Measurements from ENCODE around the gene MBD2. TPM values are rescaled to one million over a fixed set of nuclear protein-coding genes. Genes with fewer than 3 reads are reported as not detected.
A peak's percentile ranks its signal among the peaks of the same experiment; 100 is the strongest.
"Not testable (repeated sequence)": the region's sequence is repeated elsewhere in the genome, so short reads cannot be mapped to it uniquely, and the experiment has no call there.

Gene MBD2
- total and polyA plus RNA-seq, 2 donors, result 61.4 to 68.5 TPM

DNA sequence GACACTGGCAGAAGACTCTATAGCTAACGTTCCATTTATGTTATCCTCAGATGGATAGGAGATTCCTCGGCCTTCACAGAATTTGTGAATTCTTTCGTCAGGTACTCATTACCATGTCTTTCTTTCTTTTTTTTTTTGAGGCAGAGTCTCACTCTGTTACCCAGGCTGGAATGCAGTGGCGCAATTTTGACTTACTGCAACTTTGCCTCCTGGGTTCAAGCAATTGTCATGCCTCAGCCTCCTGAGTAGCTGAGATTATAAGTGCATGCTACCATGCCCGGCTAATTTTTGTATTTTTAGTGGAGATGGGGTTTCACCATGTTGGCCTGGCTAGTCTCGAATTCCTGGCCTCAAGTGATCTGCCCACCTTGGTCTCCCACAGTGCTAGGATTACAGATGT lies 33.3 kb upstream of the MBD2 start:
- not testable (repeated sequence) for DNase-seq (ENCODE audit: low read depth in 6 of 9, low spot score in 9 of 9); H3K9me3 ChIP-seq (ENCODE audit: control insufficient read depth in 2 of 2, insufficient read depth in 1 of 2, low read length in 1 of 2); H3K36me3 ChIP-seq (ENCODE audit: control insufficient read depth in 2 of 2, insufficient read depth in 2 of 2, low read length in 1 of 2); H3K4me3 ChIP-seq (ENCODE audit: low read length in 2 of 2); H3K4me1 ChIP-seq (ENCODE audit: control insufficient read depth in 2 of 2, insufficient read depth in 2 of 2, low read length in 2 of 2); H3K27ac ChIP-seq (ENCODE audit: low read depth in 1 of 2, low read length in 1 of 2); H3K27me3 ChIP-seq (ENCODE audit: control insufficient read depth in 2 of 2, insufficient read depth in 1 of 2, low read length in 1 of 2)
- WGBS, result 86% methylated on average over 6 of the region's 6 CpGs

DNA sequence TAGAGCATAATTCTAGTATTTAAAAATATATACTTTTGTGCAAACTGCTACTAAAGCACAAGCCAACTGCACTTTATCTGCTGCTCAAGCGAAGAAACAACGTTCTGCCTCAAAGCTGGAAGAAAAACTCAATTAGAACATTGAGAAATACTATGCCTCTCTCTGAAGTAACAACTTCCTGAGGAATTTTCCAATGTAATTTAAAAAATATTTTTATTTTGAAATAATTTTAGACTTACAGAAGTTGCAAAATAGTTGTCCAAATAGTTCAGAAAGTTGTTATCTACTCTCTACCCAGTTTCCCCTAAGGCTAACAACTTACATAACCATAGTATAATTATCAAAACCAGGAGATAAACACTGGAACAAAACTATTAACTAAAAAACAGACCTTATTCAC lies 32.5 kb upstream of the MBD2 start:
- Histone ChIP-seq H3K27me3 (ENCODE audit: control insufficient read depth in 2 of 2, insufficient read depth in 1 of 2, low read length in 1 of 2) (no peaks in the 10 kb centered on the region), H3K9me3 (ENCODE audit: control insufficient read depth in 2 of 2, insufficient read depth in 1 of 2, low read length in 1 of 2) (no peaks in the 10 kb centered on the region), H3K4me1 (ENCODE audit: control insufficient read depth in 2 of 2, insufficient read depth in 2 of 2, low read length in 2 of 2) (peaks cover 0 to 3% of the 10 kb centered on the region in 2 donors), H3K4me3 (ENCODE audit: low read length in 2 of 2) (no peak overlapping the region), H3K27ac (ENCODE audit: low read depth in 1 of 2, low read length in 1 of 2) (no peak overlapping the region), H3K36me3 (ENCODE audit: control insufficient read depth in 2 of 2, insufficient read depth in 2 of 2, low read length in 1 of 2) (no peaks in the 10 kb centered on the region)
- 91% methylated on average over 2 of the region's 2 CpGs for WGBS
- no peak for DNase-seq (ENCODE audit: low read depth in 6 of 9, low spot score in 9 of 9)

DNA sequence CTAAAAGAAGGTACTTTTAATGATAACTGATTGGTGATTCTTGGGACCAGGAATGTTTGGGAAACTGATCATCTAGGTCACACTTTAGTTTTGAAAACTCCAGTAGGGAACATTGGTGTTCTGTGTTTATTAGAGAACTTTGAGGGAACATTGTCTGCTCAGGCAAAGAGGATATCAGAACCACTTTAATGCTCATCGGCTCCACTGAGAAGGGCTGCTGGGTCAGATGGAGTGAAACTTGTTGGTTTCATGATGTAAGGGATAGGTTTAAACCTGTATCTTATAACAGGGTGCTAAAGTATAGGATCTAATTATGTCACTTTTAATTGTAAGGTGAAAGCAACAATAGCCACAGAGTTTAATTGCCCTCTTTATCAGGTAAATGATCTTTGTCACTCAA lies 30.7 kb upstream of the MBD2 start:
- 39% methylated on average over 1 of the region's 1 CpG for WGBS
- no peak for DNase-seq (ENCODE audit: low read depth in 6 of 9, low spot score in 9 of 9)
- Histone ChIP-seq H3K4me3 (ENCODE audit: low read length in 2 of 2) (no peak overlapping the region), H3K4me1 (ENCODE audit: control insufficient read depth in 2 of 2, insufficient read depth in 2 of 2, low read length in 2 of 2) (no peaks in the 10 kb centered on the region), H3K27me3 (ENCODE audit: control insufficient read depth in 2 of 2, insufficient read depth in 1 of 2, low read length in 1 of 2) (no peaks in the 10 kb centered on the region), H3K27ac (ENCODE audit: low read depth in 1 of 2, low read length in 1 of 2) (no peak overlapping the region), H3K9me3 (ENCODE audit: control insufficient read depth in 2 of 2, insufficient read depth in 1 of 2, low read length in 1 of 2) (no peaks in the 10 kb centered on the region), H3K36me3 (ENCODE audit: control insufficient read depth in 2 of 2, insufficient read depth in 2 of 2, low read length in 1 of 2) (no peaks in the 10 kb centered on the region)

DNA sequence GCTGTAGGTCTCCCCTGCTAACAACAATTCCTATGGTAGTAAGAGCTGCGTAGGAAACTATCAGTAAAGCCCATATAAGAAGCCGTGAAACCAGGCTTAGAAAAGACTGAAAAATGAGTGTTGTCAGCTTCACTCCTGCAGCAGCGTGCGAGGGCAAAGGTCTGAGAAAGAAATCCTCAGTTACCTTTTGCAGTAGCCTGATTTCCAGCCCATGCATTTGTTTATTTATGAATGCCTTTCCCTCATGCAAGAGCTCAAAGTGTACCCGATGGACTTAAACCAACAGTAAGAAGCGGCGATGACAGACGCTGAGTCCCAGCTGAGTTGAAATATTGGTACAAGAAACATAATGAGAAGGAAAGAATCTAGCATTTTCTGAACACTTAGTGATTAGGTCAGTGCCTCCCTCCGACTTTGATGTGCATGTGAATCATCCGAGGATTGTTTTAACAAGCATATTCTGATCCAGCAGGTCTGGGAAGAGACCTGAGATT lies 29.8 kb upstream of the MBD2 start:
- Histone ChIP-seq H3K27ac (ENCODE audit: low read depth in 1 of 2, low read length in 1 of 2) (no peak overlapping the region), H3K36me3 (ENCODE audit: control insufficient read depth in 2 of 2, insufficient read depth in 2 of 2, low read length in 1 of 2) (no peaks in the 10 kb centered on the region), H3K9me3 (ENCODE audit: control insufficient read depth in 2 of 2, insufficient read depth in 1 of 2, low read length in 1 of 2) (no peaks in the 10 kb centered on the region), H3K27me3 (ENCODE audit: control insufficient read depth in 2 of 2, insufficient read depth in 1 of 2, low read length in 1 of 2) (no peaks in the 10 kb centered on the region), H3K4me1 (ENCODE audit: control insufficient read depth in 2 of 2, insufficient read depth in 2 of 2, low read length in 2 of 2) (no peaks in the 10 kb centered on the region), H3K4me3 (ENCODE audit: low read length in 2 of 2) (no peak overlapping the region)
- DNase-seq (ENCODE audit: low read depth in 6 of 9, low spot score in 9 of 9), result no peak
- WGBS, result 90% methylated on average over 10 of the region's 10 CpGs

DNA sequence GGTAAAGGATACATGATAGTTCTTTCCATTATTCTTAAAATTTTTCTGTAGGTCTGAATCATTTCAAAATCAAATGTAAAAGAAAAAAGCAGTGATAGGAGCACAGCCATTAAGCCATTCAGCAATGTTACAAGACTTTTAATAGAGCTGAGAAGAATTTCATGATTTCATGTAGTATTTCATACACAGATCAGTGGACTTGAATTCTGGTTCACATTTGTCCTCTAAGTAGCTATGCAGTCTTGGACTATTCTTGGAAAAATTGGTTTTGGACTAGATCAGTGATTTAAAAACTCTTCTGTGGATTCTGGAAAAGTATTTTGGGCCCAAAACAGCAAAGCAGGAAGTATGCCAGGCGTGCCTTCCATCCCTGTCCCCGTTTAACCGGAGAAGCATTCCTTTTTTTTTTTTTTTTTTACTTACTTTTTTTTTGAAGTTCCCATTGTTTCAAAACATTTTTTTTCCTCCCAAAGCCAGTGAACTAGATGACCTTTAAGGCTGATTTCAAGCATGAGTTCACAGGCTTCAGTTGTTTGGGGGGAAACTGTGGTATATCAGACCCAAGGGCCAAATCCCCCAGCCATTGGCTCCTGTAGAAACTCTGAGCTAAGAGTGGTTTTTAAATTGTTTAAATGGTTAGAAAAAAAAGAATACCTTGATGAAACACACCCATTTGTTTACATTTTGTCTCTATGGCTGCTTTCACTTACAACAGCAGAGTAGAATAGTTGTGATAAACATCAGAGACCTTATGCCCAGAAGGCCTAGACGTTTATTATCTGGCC lies 27.3 kb upstream of the MBD2 start:
- WGBS, result 69% methylated on average over 4 of the region's 4 CpGs
- H3K4me3 ChIP-seq (ENCODE audit: low read length in 2 of 2), result no peak overlapping the region
- H3K27me3 ChIP-seq (ENCODE audit: control insufficient read depth in 2 of 2, insufficient read depth in 1 of 2, low read length in 1 of 2), result no peaks in the 10 kb centered on the region
- no peaks in the 10 kb centered on the region for H3K36me3 ChIP-seq (ENCODE audit: control insufficient read depth in 2 of 2, insufficient read depth in 2 of 2, low read length in 1 of 2)
- no peak for DNase-seq (ENCODE audit: low read depth in 6 of 9, low spot score in 9 of 9)
- H3K9me3 ChIP-seq (ENCODE audit: control insufficient read depth in 2 of 2, insufficient read depth in 1 of 2, low read length in 1 of 2), result no peaks in the 10 kb centered on the region
- peaks cover 4 to 13% of the 10 kb centered on the region in 2 donors for H3K4me1 ChIP-seq (ENCODE audit: control insufficient read depth in 2 of 2, insufficient read depth in 2 of 2, low read length in 2 of 2)
- no peak overlapping the region for H3K27ac ChIP-seq (ENCODE audit: low read depth in 1 of 2, low read length in 1 of 2)

DNA sequence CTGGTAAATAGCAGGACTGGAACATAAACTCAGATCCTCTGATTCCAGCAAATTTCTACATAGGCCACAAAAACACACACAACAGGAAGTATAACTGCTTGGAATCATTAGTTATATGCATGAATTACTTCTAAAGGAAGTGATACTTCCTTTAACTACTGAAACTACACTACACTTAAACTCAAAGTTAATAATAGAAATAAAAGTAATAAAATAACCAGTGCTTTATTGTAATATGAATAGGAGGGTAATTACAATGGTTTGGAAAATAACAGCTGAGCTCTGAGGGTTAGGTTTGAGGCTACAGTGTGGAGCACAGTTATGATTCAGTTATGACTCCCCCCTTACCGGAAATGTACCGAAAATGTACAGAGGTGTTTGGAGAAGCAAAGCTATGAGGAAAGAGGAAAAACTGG lies 26.4 kb upstream of the MBD2 start:
- no peak overlapping the region for H3K4me3 ChIP-seq (ENCODE audit: low read length in 2 of 2)
- no peaks in the 10 kb centered on the region for H3K9me3 ChIP-seq (ENCODE audit: control insufficient read depth in 2 of 2, insufficient read depth in 1 of 2, low read length in 1 of 2)
- H3K27ac ChIP-seq (ENCODE audit: low read depth in 1 of 2, low read length in 1 of 2), result no peak overlapping the region
- 61% methylated on average over 2 of the region's 2 CpGs for WGBS
- no peaks in the 10 kb centered on the region for H3K27me3 ChIP-seq (ENCODE audit: control insufficient read depth in 2 of 2, insufficient read depth in 1 of 2, low read length in 1 of 2)
- DNase-seq (ENCODE audit: low read depth in 6 of 9, low spot score in 9 of 9), result no peak
- no peaks in the 10 kb centered on the region for H3K36me3 ChIP-seq (ENCODE audit: control insufficient read depth in 2 of 2, insufficient read depth in 2 of 2, low read length in 1 of 2)
- peaks cover 7 to 18% of the 10 kb centered on the region in 2 donors for H3K4me1 ChIP-seq (ENCODE audit: control insufficient read depth in 2 of 2, insufficient read depth in 2 of 2, low read length in 2 of 2)

DNA sequence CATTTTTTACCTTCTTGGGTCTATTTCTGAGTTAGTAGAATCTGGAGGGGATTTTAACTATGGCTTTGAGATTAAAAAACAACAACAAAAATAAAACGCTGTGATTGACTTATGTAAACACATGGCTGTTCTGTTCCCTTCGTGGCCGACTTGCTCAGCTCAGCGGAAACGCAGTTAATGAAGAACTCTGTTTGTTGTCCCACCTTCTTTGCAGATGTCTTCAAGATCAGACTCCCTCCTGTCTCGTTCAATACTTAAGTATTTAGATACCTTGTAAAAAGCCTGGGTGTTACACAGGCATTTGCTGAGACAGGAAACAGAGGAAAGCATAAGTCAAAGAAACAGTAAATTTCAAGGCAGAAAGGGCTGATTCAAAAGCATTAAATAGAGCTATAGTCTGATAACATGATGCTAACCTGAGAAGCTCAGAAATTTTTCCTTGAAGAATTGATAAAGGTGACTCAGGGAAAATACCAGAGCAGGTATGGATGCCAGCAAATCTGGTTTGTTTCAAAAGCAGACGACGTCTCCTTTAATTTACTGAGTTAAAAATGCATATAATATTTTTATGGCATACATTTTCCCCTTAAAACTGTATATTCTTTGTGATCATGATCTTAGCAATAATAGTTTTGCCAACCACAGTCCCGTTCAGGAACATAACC lies 23.2 kb upstream of the MBD2 start:
- no peak overlapping the region for H3K4me3 ChIP-seq (ENCODE audit: low read length in 2 of 2)
- H3K36me3 ChIP-seq (ENCODE audit: control insufficient read depth in 2 of 2, insufficient read depth in 2 of 2, low read length in 1 of 2), result no peaks in the 10 kb centered on the region
- DNase-seq (ENCODE audit: low read depth in 6 of 9, low spot score in 9 of 9), result peak in 2 of 9 donors; percentile 29 to 56
- peaks cover 7 to 18% of the 10 kb centered on the region in 2 donors for H3K4me1 ChIP-seq (ENCODE audit: control insufficient read depth in 2 of 2, insufficient read depth in 2 of 2, low read length in 2 of 2)
- peak overlapping the region; percentile 87 to 91 for H3K27ac ChIP-seq (ENCODE audit: low read depth in 1 of 2, low read length in 1 of 2)
- H3K27me3 ChIP-seq (ENCODE audit: control insufficient read depth in 2 of 2, insufficient read depth in 1 of 2, low read length in 1 of 2), result no peaks in the 10 kb centered on the region
- 77% methylated on average over 9 of the region's 9 CpGs for WGBS
- H3K9me3 ChIP-seq (ENCODE audit: control insufficient read depth in 2 of 2, insufficient read depth in 1 of 2, low read length in 1 of 2), result no peaks in the 10 kb centered on the region

DNA sequence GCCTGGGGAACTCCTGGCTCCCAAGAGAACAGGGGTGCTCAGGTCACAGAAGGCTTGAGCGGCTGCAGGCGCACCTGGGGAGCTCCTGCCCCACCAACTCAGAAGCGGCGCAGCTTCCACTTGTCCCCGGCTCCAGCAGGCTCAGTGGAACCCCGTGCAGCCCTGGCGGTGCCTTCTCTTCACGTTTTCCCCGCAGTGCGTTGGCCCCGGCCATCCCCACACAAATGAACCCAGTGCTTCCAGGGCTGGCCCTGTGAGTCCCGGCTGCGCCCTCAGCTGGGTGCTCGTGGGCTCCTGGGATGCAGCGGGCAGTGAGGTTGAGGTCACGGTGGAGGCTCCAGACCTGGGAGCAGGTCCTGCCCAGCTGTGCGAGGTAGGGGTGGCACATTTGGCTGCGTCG lies 17.9 kb upstream of the MBD2 start:
- WGBS, result 97% methylated on average over 19 of the region's 19 CpGs

DNA sequence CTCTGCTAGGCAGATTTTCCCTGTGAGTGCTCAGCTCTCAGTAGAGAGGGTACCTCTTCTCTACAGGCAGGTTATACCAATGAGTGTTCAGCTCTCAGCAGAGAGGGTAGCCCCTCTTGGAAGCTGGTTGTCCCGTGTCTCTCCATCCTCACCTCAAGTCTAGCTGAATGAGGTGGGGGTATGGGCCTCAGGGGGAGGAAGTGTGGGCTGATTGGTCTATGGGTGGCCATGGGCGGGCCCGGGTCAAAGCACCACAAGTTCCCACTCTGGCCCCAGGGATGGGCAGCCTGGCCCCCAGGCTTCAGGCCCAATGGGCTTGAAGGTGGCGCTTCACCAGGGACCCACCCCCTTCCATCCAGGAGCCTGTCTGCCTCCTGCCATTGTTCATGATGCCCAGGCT lies 17.0 kb upstream of the MBD2 start:
- Histone ChIP-seq H3K36me3 (ENCODE audit: control insufficient read depth in 2 of 2, insufficient read depth in 2 of 2, low read length in 1 of 2) (no peaks in the 10 kb centered on the region), H3K4me3 (ENCODE audit: low read length in 2 of 2) (no peak overlapping the region), H3K27ac (ENCODE audit: low read depth in 1 of 2, low read length in 1 of 2) (no peak overlapping the region), H3K27me3 (ENCODE audit: control insufficient read depth in 2 of 2, insufficient read depth in 1 of 2, low read length in 1 of 2) (no peaks in the 10 kb centered on the region), H3K9me3 (ENCODE audit: control insufficient read depth in 2 of 2, insufficient read depth in 1 of 2, low read length in 1 of 2) (peaks cover 0 to 4% of the 10 kb centered on the region in 2 donors), H3K4me1 (ENCODE audit: control insufficient read depth in 2 of 2, insufficient read depth in 2 of 2, low read length in 2 of 2) (peaks cover 0 to 4% of the 10 kb centered on the region in 2 donors)
- 74% methylated on average over 4 of the region's 4 CpGs for WGBS
- DNase-seq (ENCODE audit: low read depth in 6 of 9, low spot score in 9 of 9), result no peak

More for the DNA sequence above, 17.9 kb upstream of the MBD2 start:
- H3K36me3 ChIP-seq (ENCODE audit: control insufficient read depth in 2 of 2, insufficient read depth in 2 of 2, low read length in 1 of 2), result no peaks in the 10 kb centered on the region
- DNase-seq (ENCODE audit: low read depth in 6 of 9, low spot score in 9 of 9), result no peak
- no peak overlapping the region for H3K27ac ChIP-seq (ENCODE audit: low read depth in 1 of 2, low read length in 1 of 2)
- no peak overlapping the region for H3K4me3 ChIP-seq (ENCODE audit: low read length in 2 of 2)
- H3K27me3 ChIP-seq (ENCODE audit: control insufficient read depth in 2 of 2, insufficient read depth in 1 of 2, low read length in 1 of 2), result no peaks in the 10 kb centered on the region
- H3K4me1 ChIP-seq (ENCODE audit: control insufficient read depth in 2 of 2, insufficient read depth in 2 of 2, low read length in 2 of 2), result peaks cover 7 to 12% of the 10 kb centered on the region in 2 donors
- peaks cover 0 to 4% of the 10 kb centered on the region in 2 donors for H3K9me3 ChIP-seq (ENCODE audit: control insufficient read depth in 2 of 2, insufficient read depth in 1 of 2, low read length in 1 of 2)

Measured in thymus (tissue), 11 donors.